ENCODE measurements around the gene LRRC3B. TPM values are rescaled to one million over a fixed set of nuclear protein-coding genes. Genes with fewer than 3 reads are reported as not detected.

The LRRC3B gene
- total RNA-seq, 2 experiments from 2014 or later, result not detected

GRCh38 chr3:26757978-26758377 lies 135.4 kb downstream of the LRRC3B start:
- Histone ChIP-seq H4K20me1 (ENCODE audit: insufficient read depth, low read length) (no peaks in the 10 kb centered on the region), H3K9me2 (ENCODE audit: insufficient read depth, low read length) (no peaks in the 10 kb centered on the region), H2AFZ (ENCODE audit: low read length) (no peak overlapping the region), H3K9me3 (ENCODE audit: low read length) (no peaks in the 10 kb centered on the region), H3K4me3 (ENCODE audit: low read depth, low read length, poor library complexity, severe bottlenecking) (no peak overlapping the region), H3K36me3 (ENCODE audit: insufficient read depth, low read length) (no peaks in the 10 kb centered on the region), H3K4me1 (ENCODE audit: insufficient read depth, low read length, poor library complexity, severe bottlenecking) (no peaks in the 10 kb centered on the region), H3K79me2 (ENCODE audit: insufficient read depth, low read depth, low read length) (no peaks in the 10 kb centered on the region), H3K4me2 (ENCODE audit: low read length) (no peak overlapping the region), H3K27ac (ENCODE audit: low read depth, low read length, poor library complexity, severe bottlenecking) (no peak overlapping the region)
- CTCF ChIA-PET (ENCODE audit: unreplicated experiment), result no interaction called here
- DNase-seq (ENCODE audit: low spot score), result no peak
- intact Hi-C loops (cut with micrococcal nuclease; ENCODE audit: unreplicated experiment), result no loop called here
- POLR2A ChIA-PET, result no interaction called here
- TF ChIP-seq EZH2phosphoT487 (IDR thresholded peaks at IDR 0.05; ENCODE audit: borderline replicate concordance, low read depth, low read length), result no peak
- TF ChIP-seq, protein P1, sequence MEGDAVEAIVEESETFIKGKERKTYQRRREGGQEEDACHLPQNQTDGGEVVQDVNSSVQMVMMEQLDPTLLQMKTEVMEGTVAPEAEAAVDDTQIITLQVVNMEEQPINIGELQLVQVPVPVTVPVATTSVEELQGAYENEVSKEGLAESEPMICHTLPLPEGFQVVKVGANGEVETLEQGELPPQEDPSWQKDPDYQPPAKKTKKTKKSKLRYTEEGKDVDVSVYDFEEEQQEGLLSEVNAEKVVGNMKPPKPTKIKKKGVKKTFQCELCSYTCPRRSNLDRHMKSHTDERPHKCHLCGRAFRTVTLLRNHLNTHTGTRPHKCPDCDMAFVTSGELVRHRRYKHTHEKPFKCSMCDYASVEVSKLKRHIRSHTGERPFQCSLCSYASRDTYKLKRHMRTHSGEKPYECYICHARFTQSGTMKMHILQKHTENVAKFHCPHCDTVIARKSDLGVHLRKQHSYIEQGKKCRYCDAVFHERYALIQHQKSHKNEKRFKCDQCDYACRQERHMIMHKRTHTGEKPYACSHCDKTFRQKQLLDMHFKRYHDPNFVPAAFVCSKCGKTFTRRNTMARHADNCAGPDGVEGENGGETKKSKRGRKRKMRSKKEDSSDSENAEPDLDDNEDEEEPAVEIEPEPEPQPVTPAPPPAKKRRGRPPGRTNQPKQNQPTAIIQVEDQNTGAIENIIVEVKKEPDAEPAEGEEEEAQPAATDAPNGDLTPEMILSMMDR (conservative IDR thresholded peaks at IDR 0.05; ENCODE audit: low read length), result no peak
- BruUV-seq (replicated peaks), result no TSS peak

Data from OCI-LY7 (cell line).